Measurements from ENCODE around the gene BEND7. TPM values are rescaled to one million over a fixed set of nuclear protein-coding genes. Genes with fewer than 3 reads are reported as not detected.

The BEND7 gene
- total RNA-seq, 1 experiment from 2014 or later = 7.6 TPM

GRCh38 chr10:13555884-13556510 lies 27.2 kb upstream of the BEND7 start:
- POLR2A ChIA-PET = no interaction called here

GRCh38 chr10:13550802-13551201 lies 22.0 kb upstream of the BEND7 start:
- ATAC-seq (no peak), DNase-seq (ENCODE audit: low read depth, low spot score) (no peak)
- H3K9me3 ChIP-seq (ENCODE audit: control insufficient read depth, insufficient read depth, low read depth, low read length) = no peaks in the 10 kb centered on the region
- H3K36me3 ChIP-seq (ENCODE audit: control insufficient read depth, insufficient read depth, low read length) = no peaks in the 10 kb centered on the region
- no peaks in the 10 kb centered on the region for H3K27me3 ChIP-seq (ENCODE audit: control insufficient read depth, insufficient read depth, low read length)
- H3K27ac ChIP-seq (ENCODE audit: low read length) = no peak overlapping the region
- BruUV-seq (replicated peaks) = no TSS peak
- POLR2A ChIA-PET = no interaction called here
- TF ChIP-seq TCF7L2 (IDR thresholded peaks at IDR 0.05; ENCODE audit: low read depth, low read length) = no peak
- TF ChIP-seq SIN3A (IDR thresholded peaks at IDR 0.05; ENCODE audit: borderline replicate concordance, insufficient read depth, low read depth, low read length) = no peak
- TF ChIP-seq POLR2AphosphoS5 (IDR thresholded peaks at IDR 0.05; ENCODE audit: low read depth, low read length) = no peak
- no peak for TF ChIP-seq CTCF (IDR thresholded peaks at IDR 0.05)
- no peak for TF ChIP-seq REST (IDR thresholded peaks at IDR 0.05; ENCODE audit: insufficient read depth in 1 of 2, low read depth in 2 of 2, low read length in 1 of 2)
- intact Hi-C loops (cut with micrococcal nuclease; ENCODE audit: unreplicated experiment) = no loop called here
- in situ Hi-C loops (cut with HindIII; ENCODE audit: low pct_unique_long_range_greater_than_20kb, low sequenced_read_pairs) = no loop called here
- CTCF ChIA-PET = no interaction called here
- H3K4me1 ChIP-seq (ENCODE audit: control insufficient read depth, insufficient read depth, low read length) = no peaks in the 10 kb centered on the region
- no peak overlapping the region for H3K4me3 ChIP-seq (ENCODE audit: low read depth in 2 of 2, low read length in 2 of 2)

More at GRCh38 chr10:13555884-13556510, 27.2 kb upstream of the BEND7 start:
- no peak overlapping the region for H3K4me3 ChIP-seq (ENCODE audit: low read depth in 2 of 2, low read length in 2 of 2)
- intact Hi-C loops (cut with micrococcal nuclease; ENCODE audit: unreplicated experiment) = no loop called here
- H3K27ac ChIP-seq (ENCODE audit: low read length) = no peak overlapping the region
- CTCF ChIA-PET = interaction anchor here (0.5 kb wide), 1 partner anchor 185 kb away, joined by 4 read pairs; no protein-coding TSS in a partner anchor
- no peaks in the 10 kb centered on the region for H3K36me3 ChIP-seq (ENCODE audit: control insufficient read depth, insufficient read depth, low read length)
- H3K27me3 ChIP-seq (ENCODE audit: control insufficient read depth, insufficient read depth, low read length) = no peaks in the 10 kb centered on the region
- ATAC-seq (no peak), DNase-seq (ENCODE audit: low read depth, low spot score) (no peak)
- H3K9me3 ChIP-seq (ENCODE audit: control insufficient read depth, insufficient read depth, low read depth, low read length) = no peaks in the 10 kb centered on the region
- TF ChIP-seq REST (IDR thresholded peaks at IDR 0.05; ENCODE audit: insufficient read depth in 1 of 2, low read depth in 2 of 2, low read length in 1 of 2) = no peak
- TF ChIP-seq POLR2AphosphoS5 (IDR thresholded peaks at IDR 0.05; ENCODE audit: low read depth, low read length) = no peak
- TF ChIP-seq SIN3A (IDR thresholded peaks at IDR 0.05; ENCODE audit: borderline replicate concordance, insufficient read depth, low read depth, low read length) = no peak
- no peak for TF ChIP-seq TCF7L2 (IDR thresholded peaks at IDR 0.05; ENCODE audit: low read depth, low read length)
- TF ChIP-seq CTCF (IDR thresholded peaks at IDR 0.05) = no peak
- no TSS peak for BruUV-seq (replicated peaks)
- H3K4me1 ChIP-seq (ENCODE audit: control insufficient read depth, insufficient read depth, low read length) = no peaks in the 10 kb centered on the region
- in situ Hi-C loops (cut with HindIII; ENCODE audit: low pct_unique_long_range_greater_than_20kb, low sequenced_read_pairs) = no loop called here

All from Panc1 (cell line).